Measurements from ENCODE around the gene PIEZO2. TPM values are rescaled to one million over a fixed set of nuclear protein-coding genes. Genes with fewer than 3 reads are reported as not detected.
"Not testable (repeated sequence)": the region's sequence is repeated elsewhere in the genome, so short reads cannot be mapped to it uniquely, and the experiment has no call there.

PIEZO2 gene
- total RNA-seq, 1 donor from 2014 or later: 0.46 TPM

DNA sequence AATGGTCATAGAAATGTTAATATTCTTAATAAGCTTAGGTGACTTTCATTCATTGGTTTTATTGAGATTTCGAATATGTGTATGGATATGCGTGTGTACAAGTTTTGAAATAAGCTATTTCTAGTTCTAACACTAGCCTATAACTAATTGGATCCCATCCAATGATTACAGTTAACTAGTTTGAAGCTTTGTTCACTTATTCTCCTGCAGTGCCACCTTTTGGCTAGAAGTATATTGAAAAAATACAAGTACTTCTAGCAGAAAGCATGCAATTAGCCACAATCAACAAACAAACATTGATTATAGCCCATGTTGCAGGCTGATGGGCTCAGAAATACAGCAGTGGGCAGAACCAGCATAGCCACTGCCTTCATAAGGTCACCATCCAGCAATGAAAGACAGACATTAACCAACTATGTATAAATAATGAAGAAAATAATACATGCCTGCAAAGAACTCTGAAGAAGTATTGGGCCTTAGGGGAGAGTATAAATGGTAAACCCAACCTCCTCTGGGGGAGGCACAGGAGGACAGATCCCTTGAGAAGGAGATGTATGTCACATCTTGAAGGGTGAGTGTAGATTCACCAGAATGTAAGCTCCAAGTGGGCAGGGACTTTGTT lies 5.1 kb upstream of the PIEZO2 start:
- intact Hi-C loops (cut with DNase I): loop anchor here (5.0 kb wide), 2 partner anchors 297 to 592 kb away; no protein-coding TSS in a partner anchor

DNA sequence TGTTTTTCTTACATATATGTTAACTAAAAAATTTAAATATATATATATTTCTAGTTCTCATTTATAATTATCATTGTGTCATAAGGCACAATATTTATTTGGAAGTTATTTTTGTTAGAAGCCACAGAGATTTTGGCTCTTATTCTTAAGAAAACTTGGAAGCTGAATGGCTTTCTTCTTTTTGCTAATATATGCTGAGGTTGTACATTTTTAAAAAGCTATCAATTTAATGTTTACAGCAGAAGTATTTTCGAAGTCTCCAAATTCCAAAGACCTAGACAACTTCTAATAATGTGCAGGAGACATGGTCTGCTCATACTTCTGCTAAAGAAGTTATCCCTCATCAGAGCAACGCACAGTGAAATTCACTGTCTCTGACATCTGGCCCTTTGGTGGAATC lies 3.7 kb upstream of the PIEZO2 start:
- intact Hi-C loops (cut with DNase I): loop anchor here (5.0 kb wide), 2 partner anchors 296 to 591 kb away; no protein-coding TSS in a partner anchor
- no peak for DNase-seq (ENCODE audit: low spot score)

More for the DNA sequence above, 5.1 kb upstream of the PIEZO2 start:
- no peak for DNase-seq (ENCODE audit: low spot score)

DNA sequence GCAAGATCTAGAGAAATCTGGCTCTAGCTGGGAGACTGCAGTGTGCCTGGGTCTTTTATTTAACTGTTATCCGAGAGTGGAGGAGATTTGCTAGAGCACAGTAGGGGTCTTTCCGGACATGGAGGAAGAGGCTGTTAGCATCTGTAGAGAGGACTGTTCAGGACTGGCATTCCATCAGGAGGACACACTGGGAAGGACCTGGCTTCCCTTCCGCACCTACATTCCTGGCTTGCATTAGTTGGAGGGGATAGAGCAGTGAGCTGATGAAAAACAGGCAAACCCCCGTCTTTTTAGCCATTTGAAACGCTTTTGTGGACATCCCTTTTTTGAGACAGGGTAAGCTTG lies 874 bp upstream of the PIEZO2 start:
- DNase-seq (ENCODE audit: low spot score): no peak
- intact Hi-C loops (cut with DNase I): loop anchor here (5.0 kb wide), 2 partner anchors 293 to 588 kb away; no protein-coding TSS in a partner anchor

- intact Hi-C loops (cut with DNase I): no loop called here
- DNase-seq (ENCODE audit: low spot score): no peak
Measured at GRCh38 chr18:11148680-11149440, 509 bp downstream of the PIEZO2 start.

DNA sequence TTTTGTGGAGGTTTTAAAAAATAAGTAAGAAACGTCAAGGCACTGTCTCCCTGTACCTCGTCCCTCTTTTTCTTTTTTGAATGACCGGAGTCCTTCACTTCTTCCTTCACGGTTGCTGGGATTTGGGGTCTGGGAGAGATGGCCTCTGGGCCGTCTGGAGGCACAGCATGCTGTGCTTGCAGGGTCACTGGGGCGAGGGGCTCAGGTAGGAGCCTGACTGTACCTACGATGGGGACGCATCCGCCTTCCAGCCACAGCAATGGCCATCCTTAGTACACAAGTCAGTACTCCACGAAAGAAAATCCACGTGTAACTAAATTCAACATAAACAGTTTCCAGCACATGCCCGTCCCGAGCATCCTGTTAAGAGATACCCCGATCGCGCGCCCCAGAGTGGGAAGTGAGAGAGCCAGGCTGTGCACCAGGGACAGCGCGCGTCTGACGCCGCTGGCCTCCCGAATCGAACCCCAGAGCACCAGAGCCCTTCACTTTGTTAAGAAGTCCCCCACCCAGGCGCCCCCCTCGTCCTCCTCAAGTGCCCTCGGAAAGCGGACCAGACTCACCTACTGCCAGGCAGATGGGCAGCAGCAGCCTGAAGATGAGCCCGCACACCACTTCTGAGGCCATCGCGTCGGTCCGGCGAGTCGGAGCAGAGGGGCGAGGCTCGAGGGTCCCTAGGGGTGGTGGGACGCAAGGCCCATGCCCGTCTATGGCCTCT lies 1.2 kb downstream of the PIEZO2 start:
- DNase-seq (ENCODE audit: low spot score): no peak
- intact Hi-C loops (cut with DNase I): no loop called here

DNA sequence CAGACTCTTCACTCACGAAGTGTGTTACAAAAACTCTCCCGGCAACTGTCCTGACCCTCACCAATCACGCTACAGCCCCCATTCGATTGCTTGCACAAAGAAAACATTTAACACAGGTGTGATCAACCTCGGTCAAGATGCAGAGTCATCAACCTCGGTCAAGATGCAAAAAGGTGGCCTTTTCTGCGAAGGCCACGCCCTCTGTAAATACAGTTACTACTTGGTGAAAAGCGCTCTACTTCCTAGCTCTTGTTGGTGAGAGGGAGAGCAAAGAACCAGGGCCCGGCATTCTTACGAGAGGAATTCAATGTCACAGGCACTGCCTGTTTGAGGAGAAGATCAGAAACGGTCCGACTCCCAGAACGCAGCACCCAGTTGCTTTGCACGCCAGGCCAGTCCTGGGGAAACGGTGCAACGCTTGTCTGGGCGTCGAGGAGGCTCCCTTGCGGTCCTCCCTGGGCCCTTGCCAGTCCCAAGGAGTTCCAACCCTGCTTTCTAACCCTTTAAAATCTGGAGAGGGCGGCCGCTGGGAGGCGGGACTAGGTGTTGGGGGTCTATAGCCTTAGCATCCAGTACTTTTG lies 1.9 kb downstream of the PIEZO2 start:
- DNase-seq (ENCODE audit: low spot score): no peak
- intact Hi-C loops (cut with DNase I): no loop called here

GRCh38 chr18:11146947-11147345 lies 2.4 kb downstream of the PIEZO2 start:
- DNase-seq (ENCODE audit: low spot score): no peak
- intact Hi-C loops (cut with DNase I): no loop called here

GRCh38 chr18:11146238-11146946 lies 3.0 kb downstream of the PIEZO2 start:
- DNase-seq (ENCODE audit: low spot score): no peak
- intact Hi-C loops (cut with DNase I): no loop called here

DNA sequence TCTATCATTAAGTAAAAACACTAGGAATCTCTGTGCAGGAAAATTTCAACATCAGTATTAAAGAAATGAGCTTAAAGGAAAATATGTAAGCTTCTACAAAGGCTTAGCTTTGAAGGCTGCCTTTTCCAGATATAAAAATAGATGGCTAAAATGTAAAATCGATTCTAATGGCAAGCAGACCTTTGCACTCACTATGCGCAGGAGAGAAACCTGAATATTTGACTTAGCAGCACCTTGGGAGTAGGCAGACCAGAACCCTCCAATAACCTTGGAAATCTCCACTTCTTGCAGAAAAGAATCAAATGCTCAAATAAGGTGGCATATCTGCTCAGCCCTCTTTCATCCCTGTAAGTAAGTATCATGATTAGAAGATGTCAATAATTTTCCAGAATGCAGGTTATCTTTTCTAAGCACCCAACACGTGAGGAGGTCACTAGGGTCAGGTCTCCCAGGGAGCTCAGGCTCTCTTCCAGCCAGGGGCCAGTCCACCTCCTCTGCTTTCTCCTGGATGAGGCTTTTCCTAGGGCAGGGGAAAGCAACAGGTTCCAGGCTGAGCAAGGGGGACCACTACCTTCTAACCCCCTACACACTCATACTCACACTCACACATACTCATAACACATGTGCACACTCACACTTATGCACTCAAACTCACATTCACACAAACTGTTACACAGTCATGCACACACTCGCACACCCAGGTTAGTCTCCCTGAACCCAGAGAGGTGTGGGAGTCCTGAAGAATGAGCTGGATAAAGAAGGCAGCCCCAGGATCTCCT lies 3.8 kb downstream of the PIEZO2 start:
- intact Hi-C loops (cut with DNase I): no loop called here
- no peak for DNase-seq (ENCODE audit: low spot score)

DNA sequence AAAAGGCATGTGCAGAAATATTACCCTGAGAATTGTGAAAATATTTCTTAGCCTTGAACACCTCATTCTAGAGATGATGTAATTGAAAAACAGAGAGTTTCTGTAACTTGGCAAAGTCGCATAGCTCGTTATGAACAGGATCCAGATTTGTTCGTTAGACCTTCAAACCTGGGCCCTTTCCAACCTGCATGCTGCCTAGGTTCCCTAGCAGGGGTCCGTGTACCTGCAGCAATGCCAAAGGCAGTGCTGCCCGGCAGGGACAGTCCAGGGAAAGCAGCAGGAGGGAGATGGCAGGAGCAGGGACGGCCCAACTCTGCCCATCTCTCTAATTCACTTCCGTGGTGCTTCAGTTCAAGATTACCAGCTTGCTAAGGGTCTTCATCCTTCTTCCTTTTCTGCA lies 12.0 kb downstream of the PIEZO2 start:
- DNase-seq (ENCODE audit: low spot score): no peak
- intact Hi-C loops (cut with DNase I): no loop called here

DNA sequence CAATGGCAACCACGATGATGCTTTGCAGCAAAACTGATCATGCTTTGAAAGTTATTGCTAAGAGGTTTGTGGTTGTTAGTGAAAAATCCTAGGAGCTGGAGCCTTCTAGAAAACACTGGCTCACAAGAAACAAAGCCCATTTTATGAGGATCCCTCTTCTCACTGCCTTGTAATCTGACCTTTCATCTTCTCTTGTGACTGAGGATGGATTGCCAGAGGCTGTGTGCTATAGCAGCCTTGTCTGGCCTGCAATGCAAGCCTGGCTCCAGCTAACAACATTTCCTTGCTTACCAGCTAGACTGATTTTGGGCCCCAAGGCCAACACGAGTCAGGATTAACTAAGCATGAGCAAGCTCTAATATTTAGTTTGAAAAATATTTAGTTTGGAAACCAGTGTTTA lies 13.1 kb downstream of the PIEZO2 start:
- no peak for DNase-seq (ENCODE audit: low spot score)
- intact Hi-C loops (cut with DNase I): no loop called here

- no peak for DNase-seq (ENCODE audit: low spot score)
- intact Hi-C loops (cut with DNase I): no loop called here
Measured at GRCh38 chr18:11134940-11135339, 14.4 kb downstream of the PIEZO2 start.

GRCh38 chr18:11129059-11129458 lies 20.3 kb downstream of the PIEZO2 start:
- intact Hi-C loops (cut with DNase I): not testable (repeated sequence)

DNA sequence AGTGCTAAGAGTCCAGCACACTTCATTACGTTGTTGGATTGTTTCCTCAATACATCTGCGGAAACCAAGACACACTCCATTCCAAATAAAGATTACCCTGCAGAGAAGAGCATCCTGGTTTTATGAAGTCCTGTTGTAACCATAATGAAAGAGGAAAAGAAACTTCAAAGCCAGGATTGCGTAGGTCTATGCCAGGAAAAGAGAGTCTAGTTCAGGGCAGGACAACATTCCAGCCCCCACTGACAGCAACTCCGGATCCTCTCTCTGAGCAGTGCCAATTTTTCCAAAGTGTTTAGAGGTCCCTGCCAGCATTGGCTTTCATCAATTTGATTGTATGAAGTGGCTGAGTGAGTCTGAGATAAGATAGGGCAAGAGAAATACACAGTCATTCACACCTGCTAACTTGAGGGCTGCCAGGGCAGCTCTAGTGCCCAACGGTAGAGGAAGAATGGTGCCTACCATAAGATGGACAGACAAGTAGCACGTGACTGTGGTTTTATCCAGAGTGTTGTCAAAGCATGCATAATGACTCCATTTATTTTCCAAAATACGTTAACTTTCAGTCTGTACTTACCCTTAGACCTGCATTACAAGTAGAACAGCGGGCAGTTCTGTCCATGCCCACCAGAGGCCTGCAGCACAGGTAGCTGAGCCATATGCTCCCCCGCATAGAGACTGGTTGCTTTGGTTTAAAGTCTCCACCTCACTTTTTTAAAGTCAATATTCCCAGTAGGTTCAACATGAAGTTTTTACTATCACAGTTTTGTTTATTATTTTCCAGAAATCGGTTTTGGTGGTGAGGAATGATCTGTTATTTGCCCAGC lies 23.7 kb downstream of the PIEZO2 start:
- DNase-seq (ENCODE audit: low spot score): no peak
- intact Hi-C loops (cut with DNase I): no loop called here

More at GRCh38 chr18:11129059-11129458, 20.3 kb downstream of the PIEZO2 start:
- DNase-seq (ENCODE audit: low spot score): not testable (repeated sequence)

- no peak for DNase-seq (ENCODE audit: low spot score)
- intact Hi-C loops (cut with DNase I): no loop called here
Measured at GRCh38 chr18:11124054-11124453, 25.3 kb downstream of the PIEZO2 start.

DNA sequence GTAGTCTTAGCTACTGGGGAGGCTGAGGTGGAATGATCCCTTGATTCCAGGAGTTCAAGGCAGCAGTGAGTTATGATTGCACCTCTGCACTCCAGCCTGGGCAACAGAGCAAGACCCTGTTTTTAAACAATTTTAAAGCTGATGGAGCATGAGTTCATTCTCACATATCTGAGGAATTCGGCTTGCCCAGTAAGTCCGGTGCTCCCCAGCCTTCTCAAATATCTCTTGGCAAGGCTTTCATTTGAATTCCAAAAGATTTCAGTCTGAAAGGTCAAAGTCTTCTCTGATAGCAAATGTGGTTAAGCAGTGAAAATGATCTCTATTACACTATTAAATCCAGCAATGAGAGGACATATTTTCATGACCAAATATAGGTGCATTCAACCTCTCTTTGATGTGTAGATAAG lies 27.9 kb downstream of the PIEZO2 start:
- DNase-seq (ENCODE audit: low spot score): no peak
- intact Hi-C loops (cut with DNase I): no loop called here

DNA sequence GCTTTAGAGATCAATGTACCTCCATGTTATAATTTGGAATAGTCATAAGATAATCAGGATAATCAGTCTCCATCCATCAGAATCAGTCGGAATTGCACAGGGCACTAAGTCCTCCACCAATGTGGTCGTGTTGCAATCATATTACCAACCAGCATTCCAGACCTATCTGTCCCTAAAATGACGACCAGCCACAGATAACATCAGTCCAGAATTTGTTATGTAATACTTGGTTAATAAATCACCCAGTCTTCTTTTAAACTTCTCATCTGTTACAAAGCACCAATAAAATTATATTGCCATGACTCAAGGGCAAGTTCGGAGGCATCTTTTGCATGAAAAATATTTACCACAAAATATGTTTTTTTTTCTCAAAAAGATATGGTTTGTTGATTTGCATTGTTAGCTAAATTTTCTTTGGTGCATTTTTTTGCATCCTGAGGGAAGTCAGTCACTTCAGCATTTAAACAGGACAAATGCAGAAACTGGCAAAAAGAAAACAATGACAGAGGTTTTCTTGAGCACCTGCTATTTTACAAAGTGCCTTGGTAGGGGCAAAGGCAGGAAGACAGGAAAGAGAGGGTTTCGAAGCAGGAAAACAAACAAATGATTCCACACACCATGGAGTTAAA lies 29.3 kb downstream of the PIEZO2 start:
- intact Hi-C loops (cut with DNase I): no loop called here
- DNase-seq (ENCODE audit: low spot score): no peak

DNA sequence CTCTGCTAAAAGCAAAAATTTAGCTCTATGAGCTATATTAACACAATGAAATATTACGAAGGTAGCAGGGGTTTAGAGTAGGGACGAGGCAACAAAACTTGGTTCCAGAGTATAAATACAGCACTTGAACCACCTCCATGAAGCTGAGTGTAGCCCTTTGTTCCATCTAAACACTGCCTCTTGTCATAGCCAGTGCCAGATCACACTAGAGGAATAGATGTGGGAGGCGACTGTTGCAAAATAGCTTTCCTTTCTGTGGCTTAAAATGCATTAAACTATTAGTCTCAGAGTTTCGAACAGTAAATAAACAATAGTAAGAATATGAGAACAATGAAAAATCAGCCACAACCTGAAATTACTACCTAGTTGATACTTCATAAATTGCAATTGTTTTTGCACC lies 29.8 kb downstream of the PIEZO2 start:
- intact Hi-C loops (cut with DNase I): no loop called here
- DNase-seq (ENCODE audit: low spot score): no peak

Data from cardiac septum (tissue), 1 donor.